HG02981 (cell line): Measurements from ENCODE around the gene PTGER3.

ENCODE experiments used
- ATAC-seq: cut with Tn5 transposase; IDR thresholded peaks from one replicate; pipeline ENCODE4 v1.9.1; 2021; ENCODE audit warnings: mild to moderate bottlenecking, moderate library complexity; ENCODE audit not compliant: unreplicated experiment

PTGER3 gene

GRCh38 chr1:71047635-71048607 is at the start of gene PTGER3:
Gene PTGER3, minus strand, starts transcription at chr1:71047816. Its CDS starts 239 bp downstream, at chr1:71047577.
- no peak for ATAC-seq

- ATAC-seq = no peak
These were observed 47.3 kb upstream of the PTGER3 start for GRCh38 chr1:71094913-71095312.

- no peak for ATAC-seq
These were observed 46.3 kb upstream of the PTGER3 start for GRCh38 chr1:71093938-71094337.

- ATAC-seq = no peak
These were observed 42.1 kb upstream of the PTGER3 start for GRCh38 chr1:71089536-71090270.

- no peak for ATAC-seq
These were observed 41.1 kb upstream of the PTGER3 start for GRCh38 chr1:71088645-71089287.

- ATAC-seq = no peak
These were observed 40.1 kb upstream of the PTGER3 start for GRCh38 chr1:71087713-71088112.

- no peak for ATAC-seq
These were observed 39.4 kb upstream of the PTGER3 start for GRCh38 chr1:71087060-71087459.

- ATAC-seq = no peak
These were observed 38.7 kb upstream of the PTGER3 start for GRCh38 chr1:71086331-71086730.

- ATAC-seq = no peak
These were observed 35.7 kb upstream of the PTGER3 start for GRCh38 chr1:71083271-71083670.

GRCh38 chr1:71081697-71082080 is 34.1 kb upstream of the PTGER3 start:
- ATAC-seq = no peak

GRCh38 chr1:71080739-71081696 is 33.4 kb upstream of the PTGER3 start, which contains the start of gene ZRANB2:
Gene ZRANB2, minus strand, starts transcription at chr1:71081035. Its CDS starts 40 bp downstream, at chr1:71080995.
- ATAC-seq = peak; percentile 100

GRCh38 chr1:71080230-71080738 is 32.7 kb upstream of the PTGER3 start:
- ATAC-seq = peak; percentile 12

GRCh38 chr1:71074681-71075080 is 27.1 kb upstream of the PTGER3 start:
- ATAC-seq = no peak

- no peak for ATAC-seq
These were observed 24.7 kb upstream of the PTGER3 start for GRCh38 chr1:71072273-71072672.

GRCh38 chr1:71071720-71072119 is 24.1 kb upstream of the PTGER3 start:
- no peak for ATAC-seq

- peak; percentile 66 for ATAC-seq
These were observed 21.0 kb upstream of the PTGER3 start for GRCh38 chr1:71068325-71069240.

GRCh38 chr1:71054791-71055190 is 7.2 kb upstream of the PTGER3 start:
- no peak for ATAC-seq

- no peak for ATAC-seq
These were observed 6.7 kb upstream of the PTGER3 start for GRCh38 chr1:71054281-71054731.

- no peak for ATAC-seq
These were observed 6.1 kb upstream of the PTGER3 start for GRCh38 chr1:71053758-71054157.
